WTC11 (cell line): ENCODE data around the gene SDR9C7.

ENCODE experiments used
- ATF1 ChIP-seq: sonication (generic); formaldehyde crosslinking; IDR thresholded peaks from 2 replicates; pipeline ENCODE4 v1.8.1; 2023; ENCODE audit warnings: mild to moderate bottlenecking, moderate library complexity, missing genetic modification reagents
- ATF2 ChIP-seq: sonication (generic); formaldehyde crosslinking; IDR thresholded peaks from 2 replicates; pipeline ENCODE4 v1.8.1; 2022; ENCODE audit warnings: low read depth, missing genetic modification reagents, borderline replicate concordance
- CREM ChIP-seq: sonication (generic); formaldehyde crosslinking; IDR thresholded peaks from 2 replicates; pipeline ENCODE4 v1.8.1; 2022; ENCODE audit warnings: mild to moderate bottlenecking, missing genetic modification reagents, moderate library complexity
- FOXK1 ChIP-seq: sonication (generic); formaldehyde crosslinking; IDR thresholded peaks from 2 replicates; pipeline ENCODE4 v1.8.0; 2022; ENCODE audit warnings: mild to moderate bottlenecking, moderate library complexity, missing genetic modification reagents
- FOXP1 ChIP-seq: sonication (generic); formaldehyde crosslinking; IDR thresholded peaks from 2 replicates; pipeline ENCODE4 v1.8.0; 2022; ENCODE audit warnings: missing genetic modification reagents, mild to moderate bottlenecking, moderate library complexity, borderline replicate concordance
- KAT7 ChIP-seq: sonication (generic); formaldehyde crosslinking; IDR thresholded peaks from 2 replicates; pipeline ENCODE4 v1.8.1; 2023; ENCODE audit warnings: missing genetic modification reagents, mild to moderate bottlenecking, borderline replicate concordance
- NFE2L1 ChIP-seq: sonication (generic); formaldehyde crosslinking; IDR thresholded peaks from 2 replicates; pipeline ENCODE4 v1.8.1; 2023; ENCODE audit warnings: missing genetic modification reagents
- NR2C2 ChIP-seq: sonication (generic); formaldehyde crosslinking; IDR thresholded peaks from 2 replicates; pipeline ENCODE4 v1.8.0; 2022; ENCODE audit warnings: mild to moderate bottlenecking, missing genetic modification reagents
- PRDM15 ChIP-seq: sonication (generic); formaldehyde crosslinking; IDR thresholded peaks from 2 replicates; pipeline ENCODE4 v1.8.0; 2022; ENCODE audit warnings: missing genetic modification reagents
- TP53 ChIP-seq: sonication (generic); formaldehyde crosslinking; IDR thresholded peaks from 2 replicates; pipeline ENCODE4 v1.8.1; 2023; ENCODE audit warnings: mild to moderate bottlenecking, missing genetic modification reagents
- TF ChIP-seq, protein P1 (sequence below): fragments of 200-600 bp; IDR thresholded peaks from 2 replicates; pipeline ENCODE4 v1.8.0; 2022; ENCODE audit warnings: antibody characterized with exemption

- TF ChIP-seq KAT7 (CRISPR knock-in tag) (no peak), CREM (CRISPR knock-in tag) (no peak), FOXK1 (CRISPR knock-in tag) (no peak), ATF1 (CRISPR knock-in tag) (no peak), TP53 (CRISPR knock-in tag) (no peak), FOXP1 (no peak), NFE2L1 (no peak), NR2C2 (CRISPR knock-in tag) (no peak), ATF2 (no peak), PRDM15 (CRISPR knock-in tag) (no peak)
- TF ChIP-seq, protein P1, sequence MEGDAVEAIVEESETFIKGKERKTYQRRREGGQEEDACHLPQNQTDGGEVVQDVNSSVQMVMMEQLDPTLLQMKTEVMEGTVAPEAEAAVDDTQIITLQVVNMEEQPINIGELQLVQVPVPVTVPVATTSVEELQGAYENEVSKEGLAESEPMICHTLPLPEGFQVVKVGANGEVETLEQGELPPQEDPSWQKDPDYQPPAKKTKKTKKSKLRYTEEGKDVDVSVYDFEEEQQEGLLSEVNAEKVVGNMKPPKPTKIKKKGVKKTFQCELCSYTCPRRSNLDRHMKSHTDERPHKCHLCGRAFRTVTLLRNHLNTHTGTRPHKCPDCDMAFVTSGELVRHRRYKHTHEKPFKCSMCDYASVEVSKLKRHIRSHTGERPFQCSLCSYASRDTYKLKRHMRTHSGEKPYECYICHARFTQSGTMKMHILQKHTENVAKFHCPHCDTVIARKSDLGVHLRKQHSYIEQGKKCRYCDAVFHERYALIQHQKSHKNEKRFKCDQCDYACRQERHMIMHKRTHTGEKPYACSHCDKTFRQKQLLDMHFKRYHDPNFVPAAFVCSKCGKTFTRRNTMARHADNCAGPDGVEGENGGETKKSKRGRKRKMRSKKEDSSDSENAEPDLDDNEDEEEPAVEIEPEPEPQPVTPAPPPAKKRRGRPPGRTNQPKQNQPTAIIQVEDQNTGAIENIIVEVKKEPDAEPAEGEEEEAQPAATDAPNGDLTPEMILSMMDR = no peak
Measured at GRCh38 chr12:56954057-56954957, 20.1 kb upstream of the SDR9C7 start.
